Activated CD4-positive, alpha-beta T cell treated with anti-CD3 and anti-CD28 coated beads, Interleukin-10, Interleukin-2, amounts not matched to agents 100 ng/mL and 50 ng/mL, durations not matched to agents 16 hours and 8 hours (primary cell): ENCODE results near the gene SAMD11.
A peak's percentile ranks its signal among the peaks of the same experiment; 100 is the strongest.

Experiments used
- DNase-seq: peaks from one replicate; pipeline ENCODE4 v3.0.0-alpha.2; 2020

The SAMD11 gene

DNA sequence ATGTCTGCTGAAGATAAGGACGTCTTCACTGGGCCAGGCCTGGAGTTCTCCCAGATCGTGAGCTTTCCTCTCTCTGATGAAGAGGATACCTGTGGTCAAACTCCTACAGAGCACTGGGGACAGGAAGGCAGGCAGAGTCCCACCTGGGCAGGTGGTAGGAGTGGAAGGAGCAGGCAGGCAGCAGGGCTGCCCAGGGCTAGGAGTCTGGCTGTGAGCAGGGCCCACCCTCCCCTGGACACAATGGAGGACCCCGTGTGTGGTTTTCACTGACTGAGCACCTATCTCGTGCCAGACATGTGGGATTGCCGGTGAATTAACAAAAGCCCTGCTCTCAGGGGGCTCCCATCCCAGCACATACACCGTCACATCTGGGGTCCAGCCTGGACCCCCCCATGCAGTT, 4.9 kb upstream of the SAMD11 start:
- DNase-seq: no peak

GRCh38 chr1:919271-919872, 4.4 kb upstream of the SAMD11 start:
- no peak for DNase-seq

GRCh38 chr1:920010-920409, 3.7 kb upstream of the SAMD11 start:
- no peak for DNase-seq

GRCh38 chr1:920521-920920, 3.2 kb upstream of the SAMD11 start:
- no peak for DNase-seq

- DNase-seq: peak; percentile 38
These were observed 2.5 kb upstream of the SAMD11 start for GRCh38 chr1:921011-921837.

- DNase-seq: no peak
These were observed 400 bp downstream of the SAMD11 start for GRCh38 chr1:923991-924655.

GRCh38 chr1:924656-925560, 1.2 kb downstream of the SAMD11 start:
- no peak for DNase-seq

GRCh38 chr1:925561-926421, 2.1 kb downstream of the SAMD11 start:
- no peak for DNase-seq

DNA sequence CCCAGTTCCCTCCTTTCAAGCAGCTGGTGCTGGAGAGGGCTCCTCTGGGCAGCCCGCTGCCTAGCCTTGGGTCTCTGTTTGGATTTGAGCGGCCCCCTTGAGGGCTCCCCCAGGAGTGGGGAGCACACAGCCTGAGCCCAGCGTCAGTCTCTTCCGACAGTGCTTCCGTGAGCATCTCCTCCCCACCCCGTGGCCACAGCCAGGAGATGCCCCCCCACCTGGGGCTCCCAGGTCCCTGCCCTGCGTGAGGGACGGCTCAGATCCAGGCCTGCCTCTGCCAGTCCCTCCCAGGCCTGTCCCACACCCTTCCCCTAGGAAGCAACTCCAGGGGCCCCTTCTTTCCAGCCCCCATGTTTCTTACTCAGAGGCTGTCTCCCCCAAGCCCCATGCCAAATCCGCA, 3.5 kb downstream of the SAMD11 start:
- DNase-seq: no peak

- no peak for DNase-seq
These were observed 4.0 kb downstream of the SAMD11 start for GRCh38 chr1:927748-928147.

DNA sequence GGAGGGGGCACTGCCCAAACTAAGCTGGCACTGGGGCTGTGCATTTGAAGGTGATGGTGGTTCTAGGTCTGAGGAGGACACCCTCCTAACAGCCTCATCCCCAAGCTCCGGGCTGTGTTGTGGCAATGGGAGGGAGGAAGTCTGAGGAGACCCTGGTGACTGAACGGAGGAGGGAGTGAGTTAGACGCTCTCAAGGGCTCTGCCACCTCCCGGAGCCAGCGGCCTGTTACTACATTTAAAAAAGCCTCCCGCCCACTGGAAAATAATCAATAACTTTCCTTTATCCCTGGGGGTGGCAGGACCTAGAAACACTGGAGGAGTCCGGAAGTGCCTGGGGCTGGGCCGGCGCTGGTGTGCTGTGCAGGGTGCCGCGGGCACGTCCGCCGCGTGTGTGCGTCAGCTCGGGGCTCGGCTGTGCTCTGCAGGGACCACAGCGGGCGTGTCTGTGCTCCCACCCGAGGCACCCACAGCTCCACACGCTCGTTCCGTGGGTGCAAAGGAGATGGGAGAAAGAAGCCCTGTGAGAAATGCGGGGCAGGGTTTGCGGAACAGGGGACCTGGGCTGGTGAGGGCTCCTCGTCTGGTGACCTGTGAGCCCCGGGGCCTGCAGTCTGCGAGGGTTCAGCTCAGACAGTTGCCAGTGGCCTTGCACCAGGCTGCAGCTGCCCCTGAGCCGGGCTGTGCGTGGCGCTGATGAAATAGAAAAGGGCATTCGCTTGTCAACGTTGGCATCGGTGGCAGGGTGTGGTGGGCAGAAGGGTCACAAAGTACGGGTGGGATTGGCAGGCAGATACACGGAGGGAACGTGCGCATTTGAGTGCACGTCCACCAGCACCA, 5.3 kb downstream of the SAMD11 start:
- DNase-seq: no peak

DNA sequence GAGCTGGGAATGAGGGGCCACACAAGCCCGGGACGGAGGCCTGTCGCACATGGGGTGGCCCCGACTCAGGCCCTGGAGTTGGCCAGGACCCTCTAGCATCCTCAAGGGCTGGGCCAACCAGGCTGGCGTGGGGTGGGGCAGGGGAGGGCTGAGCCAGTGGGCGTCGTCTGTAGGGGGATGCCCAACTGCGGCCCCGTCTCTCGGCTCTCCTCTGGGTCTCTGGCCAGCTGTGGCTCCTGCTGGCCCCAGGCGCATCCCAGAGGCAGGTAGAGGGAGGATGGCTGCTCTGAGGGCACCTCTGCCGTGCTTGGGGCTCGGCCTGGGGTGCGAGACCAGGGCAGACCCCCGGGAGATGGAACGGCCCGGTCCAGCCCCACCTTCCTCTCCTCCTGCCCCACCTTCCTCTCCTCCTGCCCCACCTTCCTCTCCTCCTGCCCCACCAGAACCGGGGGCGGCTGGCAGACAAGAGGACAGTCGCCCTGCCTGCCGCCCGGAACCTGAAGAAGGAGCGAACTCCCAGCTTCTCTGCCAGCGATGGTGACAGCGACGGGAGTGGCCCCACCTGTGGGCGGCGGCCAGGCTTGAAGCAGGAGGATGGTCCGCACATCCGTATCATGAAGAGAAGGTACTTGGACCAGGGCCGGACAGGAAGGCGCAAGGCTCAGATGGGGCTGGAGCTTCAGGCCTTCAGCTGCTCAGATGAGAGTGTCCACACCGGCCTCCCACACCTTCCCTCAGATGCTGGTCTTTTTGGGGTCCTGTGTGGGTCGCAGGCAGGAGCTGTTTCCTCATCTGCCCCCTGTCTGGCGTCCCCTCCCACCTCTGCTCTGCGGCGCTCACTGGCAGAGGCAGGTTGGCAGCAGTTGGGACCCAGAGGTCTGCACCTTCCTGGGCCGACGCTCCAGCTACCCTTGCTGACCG, 6.2 kb downstream of the SAMD11 start:
- no peak for DNase-seq

- no peak for DNase-seq
These were observed 7.0 kb downstream of the SAMD11 start for GRCh38 chr1:930633-931138.

- no peak for DNase-seq
These were observed 7.9 kb downstream of the SAMD11 start for GRCh38 chr1:931380-932172.

- no peak for DNase-seq
These were observed 8.4 kb downstream of the SAMD11 start for GRCh38 chr1:932173-932510.

DNA sequence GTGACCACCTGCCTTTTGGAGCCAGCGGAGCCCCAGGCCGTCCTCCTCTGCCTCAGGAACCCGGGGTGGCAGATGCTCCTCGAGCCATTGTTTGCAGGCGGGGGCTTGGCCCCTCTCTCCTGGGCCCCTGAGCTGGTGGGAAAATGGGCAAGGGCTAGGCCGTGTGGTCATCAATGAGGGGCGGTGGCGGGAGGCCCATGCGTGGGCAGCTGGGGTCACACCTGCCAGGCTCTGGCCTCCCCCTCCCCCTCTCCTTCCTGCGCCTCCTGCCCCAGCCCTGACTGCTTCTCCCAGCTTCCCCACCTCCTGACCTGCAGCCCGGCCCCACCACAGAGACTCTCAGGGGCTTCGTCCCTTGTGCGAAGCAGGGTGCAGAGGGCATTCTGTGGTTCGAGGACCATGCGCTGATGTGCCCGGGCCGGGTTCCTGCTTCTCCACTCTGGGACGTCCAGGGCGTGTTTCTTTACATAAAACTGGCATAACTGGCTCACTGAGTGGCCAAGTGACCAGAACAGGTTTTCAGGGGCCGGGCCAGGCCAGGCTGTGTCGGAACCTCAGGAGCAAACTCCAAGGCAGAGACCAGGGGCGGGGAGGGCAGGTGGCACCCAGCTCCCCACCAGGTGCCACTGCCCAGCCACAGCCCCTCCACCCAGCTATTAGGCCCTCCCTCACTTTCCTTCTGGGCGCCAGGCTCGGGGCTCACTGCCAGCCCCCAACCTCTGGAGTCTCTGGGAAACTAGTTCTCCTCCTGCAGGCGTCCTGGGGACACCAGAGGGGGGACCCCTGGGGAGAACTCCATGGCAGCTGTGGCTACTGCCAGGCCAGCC, 9.3 kb downstream of the SAMD11 start:
- DNase-seq: no peak

- no peak for DNase-seq
These were observed 9.8 kb downstream of the SAMD11 start for GRCh38 chr1:933603-933940.
